Keratinocyte (primary cell): Measurements from ENCODE around the gene ACSF3. TPM values are rescaled to one million over a fixed set of nuclear protein-coding genes. Genes with fewer than 3 reads are reported as not detected.

Source experiments
- DNase-seq: peaks from one replicate; pipeline ENCODE4 v3.0.0-alpha.2; 2011; ENCODE audit warnings: low read depth, missing footprints, low spot score
- FAIRE-seq: peaks from 2 replicates; lab custom pipeline; 2011; peaks lifted over from hg19 to GRCh38; lab: Jason Lieb, UNC
- H2AFZ ChIP-seq: 2 replicates; pipeline ENCODE4 v1.6.0; 2012; ENCODE audit warnings: low read length, control low read depth, inconsistent platforms; ENCODE audit not compliant: control insufficient read depth
- H3K27ac ChIP-seq: 2 replicates; pipeline ENCODE4 v1.5.1; 2011; ENCODE audit warnings: low read length; ENCODE audit not compliant: control insufficient read depth, insufficient read depth
- H3K27me3 ChIP-seq: 3 replicates; pipeline ENCODE4 v1.6.0; 2011; ENCODE audit warnings: low read length; ENCODE audit not compliant: control insufficient read depth, insufficient read depth; ENCODE audit errors: extremely low read depth
- H3K36me3 ChIP-seq, 2 experiments: 2 replicates in 1 of 2; 3 replicates in 1 of 2; pipeline ENCODE4 v1.5.1; 2011; ENCODE audit warnings: low read length in 2 of 2, mild to moderate bottlenecking in 1 of 2; ENCODE audit not compliant: control insufficient read depth in 2 of 2, insufficient read depth in 2 of 2; ENCODE audit errors: extremely low read depth in 1 of 2
- H3K4me1 ChIP-seq: 3 replicates; pipeline ENCODE4 v1.5.1; 2011; ENCODE audit warnings: low read length; ENCODE audit not compliant: control insufficient read depth, insufficient read depth; ENCODE audit errors: extremely low read depth
- H3K4me2 ChIP-seq: 3 replicates; pipeline ENCODE4 v1.6.0; 2011; ENCODE audit warnings: low read depth, low read length; ENCODE audit not compliant: control insufficient read depth, insufficient read depth; ENCODE audit errors: extremely low read depth
- H3K4me3 ChIP-seq, 3 experiments: fragments of 200-600 bp in 1 of 3; sonication (generic) in 1 of 3; 2 replicates in 2 of 3; 3 replicates in 1 of 3; pipeline ENCODE4 v1.5.1; 2011 to 2016; ENCODE audit warnings: low read length in 3 of 3, mild to moderate bottlenecking in 3 of 3, control low read depth in 2 of 3, inconsistent platforms in 1 of 3, low read depth in 1 of 3, mixed read lengths in 1 of 3, mixed run types in 1 of 3, moderate library complexity in 1 of 3; ENCODE audit not compliant: control insufficient read depth in 2 of 3, insufficient read depth in 2 of 3; ENCODE audit errors: extremely low read depth in 1 of 3
- H3K79me2 ChIP-seq: 2 replicates; pipeline ENCODE4 v1.6.0; 2012; ENCODE audit warnings: low read length; ENCODE audit not compliant: control insufficient read depth, insufficient read depth
- H3K9ac ChIP-seq: 3 replicates; pipeline ENCODE4 v1.6.0; 2011; ENCODE audit warnings: low read length; ENCODE audit not compliant: control insufficient read depth, insufficient read depth; ENCODE audit errors: extremely low read depth
- H3K9me1 ChIP-seq: 3 replicates; pipeline ENCODE4 v1.6.0; 2011; ENCODE audit warnings: low read length; ENCODE audit not compliant: control insufficient read depth, insufficient read depth; ENCODE audit errors: extremely low read depth
- H3K9me3 ChIP-seq: 2 replicates; pipeline ENCODE4 v1.5.1; 2012; ENCODE audit warnings: low read depth, low read length; ENCODE audit not compliant: control insufficient read depth
- H4K20me1 ChIP-seq: 3 replicates; pipeline ENCODE4 v1.6.0; 2011; ENCODE audit warnings: low read length; ENCODE audit not compliant: control insufficient read depth, insufficient read depth; ENCODE audit errors: extremely low read depth
- EZH2 ChIP-seq: IDR thresholded peaks from one replicate; pipeline ENCODE4 v1.6.1; 2012; ENCODE audit warnings: inconsistent platforms, mild to moderate bottlenecking, low read length, moderate library complexity
- dilution Hi-C: fragments of 300-500 bp; cut with MboI; formaldehyde crosslinking; loops from one replicate; pipeline ENCODE4 v1.7.0; 2020; ENCODE audit warnings: low sequenced_read_pairs; ENCODE audit not compliant: extremely low pct_ligation_motif_present
- polyA plus RNA-seq, 5 experiments: library from polyadenylated mRNA; depleted of rRNA in 3 of 5; stranded (reverse) in 3 of 5; stranded (forward) in 1 of 5; unstranded in 1 of 5; fragments of >200 nt; gene quantifications; 1 replicate in 1 of 5; 2 replicates in 3 of 5; 3 replicates in 1 of 5; pipeline versions ENCODE4 v1.2.1 to v1.2.3, GENCODE V29; 2011 to 2012; ENCODE audit warnings: missing spikeins in 2 of 5, low read depth in 1 of 5, low replicate concordance in 1 of 5
- TF ChIP-seq, protein P1 (sequence below), 3 experiments: IDR thresholded peaks in 1 of 3; conservative IDR thresholded peaks in 1 of 3; optimal IDR thresholded peaks in 1 of 3; 2 replicates in 2 of 3; 3 replicates in 1 of 3; pipeline versions ENCODE3 to v1.5.1; 2011; ENCODE audit warnings: low read length in 3 of 3, mild to moderate bottlenecking in 3 of 3, moderate library complexity in 2 of 3, control low read depth in 1 of 3, inconsistent platforms in 1 of 3; ENCODE audit not compliant: insufficient read depth in 2 of 3; ENCODE audit errors: extremely low read depth in 1 of 3

The ACSF3 gene
- polyA plus RNA-seq, 1 donor (not counting 4 experiments of a cell fraction or from before 2014, with no cell fraction given) = 13.4 TPM

DNA sequence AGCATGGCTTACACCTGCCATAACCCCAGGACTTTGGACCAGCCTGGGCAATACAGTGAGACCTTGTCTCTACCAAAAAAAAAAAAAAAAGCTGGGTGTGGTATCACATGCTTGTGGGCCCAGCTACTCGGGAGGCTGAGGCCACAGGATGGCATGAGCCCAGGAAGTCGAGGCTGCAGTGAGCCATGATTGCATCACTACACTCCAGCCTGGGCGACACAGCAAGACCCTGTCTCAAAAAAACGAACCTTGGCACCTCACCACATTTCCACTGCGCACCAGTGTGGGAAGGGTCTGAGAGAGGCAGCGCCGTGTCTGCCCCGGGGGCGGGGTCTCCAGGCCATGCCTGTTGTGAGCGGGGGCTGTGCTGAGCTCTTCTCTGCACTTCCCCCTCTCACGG, 6.3 kb downstream of the ACSF3 start:
- H3K4me2 ChIP-seq = no peak overlapping the region
- H3K27me3 ChIP-seq = no peaks in the 10 kb centered on the region
- H3K4me1 ChIP-seq = peaks cover 4% of the 10 kb centered on the region
- H3K4me3 ChIP-seq = no peak overlapping the region
- H3K9me3 ChIP-seq = no peaks in the 10 kb centered on the region
- no peaks in the 10 kb centered on the region for H3K9me1 ChIP-seq
- no peak for TF ChIP-seq EZH2
- DNase-seq (no peak), FAIRE-seq (no peak)
- no peak overlapping the region for H3K27ac ChIP-seq
- no peaks in the 10 kb centered on the region for H4K20me1 ChIP-seq
- dilution Hi-C loops = no loop called here
- H3K9ac ChIP-seq = no peak overlapping the region
- H3K36me3 ChIP-seq = peaks cover 11 to 23% of the 10 kb centered on the region in 2 experiments
- H2AFZ ChIP-seq = no peak overlapping the region
- peaks cover 40% of the 10 kb centered on the region for H3K79me2 ChIP-seq

DNA sequence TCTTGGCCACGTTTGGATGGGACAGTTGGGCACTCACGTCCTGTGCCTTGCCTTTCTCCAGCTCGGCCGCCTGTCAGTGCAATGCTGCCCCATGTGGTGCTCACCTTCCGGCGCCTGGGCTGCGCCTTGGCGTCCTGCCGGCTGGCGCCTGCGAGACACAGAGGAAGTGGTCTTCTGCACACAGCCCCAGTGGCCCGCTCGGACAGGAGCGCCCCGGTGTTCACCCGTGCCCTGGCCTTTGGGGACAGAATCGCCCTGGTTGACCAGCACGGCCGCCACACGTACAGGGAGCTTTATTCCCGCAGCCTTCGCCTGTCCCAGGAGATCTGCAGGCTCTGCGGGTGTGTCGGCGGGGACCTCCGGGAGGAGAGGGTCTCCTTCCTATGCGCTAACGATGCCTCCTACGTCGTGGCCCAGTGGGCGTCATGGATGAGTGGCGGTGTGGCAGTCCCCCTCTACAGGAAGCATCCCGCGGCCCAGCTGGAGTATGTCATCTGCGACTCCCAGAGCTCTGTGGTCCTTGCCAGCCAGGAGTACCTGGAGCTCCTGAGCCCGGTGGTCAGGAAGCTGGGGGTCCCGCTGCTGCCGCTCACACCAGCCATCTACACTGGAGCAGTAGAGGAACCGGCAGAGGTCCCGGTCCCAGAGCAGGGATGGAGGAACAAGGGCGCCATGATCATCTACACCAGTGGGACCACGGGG, 7.1 kb downstream of the ACSF3 start:
- Histone ChIP-seq H3K4me2 (no peak overlapping the region), H3K9ac (no peak overlapping the region), H4K20me1 (no peaks in the 10 kb centered on the region), H3K9me1 (no peaks in the 10 kb centered on the region), H3K9me3 (no peaks in the 10 kb centered on the region), H2AFZ (no peak overlapping the region), H3K27ac (no peak overlapping the region), H3K36me3 (peaks cover 19 to 29% of the 10 kb centered on the region in 2 experiments), H3K27me3 (no peaks in the 10 kb centered on the region), H3K4me1 (no peaks in the 10 kb centered on the region), H3K4me3 (no peak overlapping the region), H3K79me2 (peaks cover 32% of the 10 kb centered on the region)
- DNase-seq (no peak), FAIRE-seq (no peak)
- dilution Hi-C loops = no loop called here
- TF ChIP-seq, protein P1, sequence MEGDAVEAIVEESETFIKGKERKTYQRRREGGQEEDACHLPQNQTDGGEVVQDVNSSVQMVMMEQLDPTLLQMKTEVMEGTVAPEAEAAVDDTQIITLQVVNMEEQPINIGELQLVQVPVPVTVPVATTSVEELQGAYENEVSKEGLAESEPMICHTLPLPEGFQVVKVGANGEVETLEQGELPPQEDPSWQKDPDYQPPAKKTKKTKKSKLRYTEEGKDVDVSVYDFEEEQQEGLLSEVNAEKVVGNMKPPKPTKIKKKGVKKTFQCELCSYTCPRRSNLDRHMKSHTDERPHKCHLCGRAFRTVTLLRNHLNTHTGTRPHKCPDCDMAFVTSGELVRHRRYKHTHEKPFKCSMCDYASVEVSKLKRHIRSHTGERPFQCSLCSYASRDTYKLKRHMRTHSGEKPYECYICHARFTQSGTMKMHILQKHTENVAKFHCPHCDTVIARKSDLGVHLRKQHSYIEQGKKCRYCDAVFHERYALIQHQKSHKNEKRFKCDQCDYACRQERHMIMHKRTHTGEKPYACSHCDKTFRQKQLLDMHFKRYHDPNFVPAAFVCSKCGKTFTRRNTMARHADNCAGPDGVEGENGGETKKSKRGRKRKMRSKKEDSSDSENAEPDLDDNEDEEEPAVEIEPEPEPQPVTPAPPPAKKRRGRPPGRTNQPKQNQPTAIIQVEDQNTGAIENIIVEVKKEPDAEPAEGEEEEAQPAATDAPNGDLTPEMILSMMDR (optimal IDR thresholded peaks at IDR 0.05 in 1 of 3, IDR thresholded peaks at IDR 0.05 in 1 of 3, conservative IDR thresholded peaks at IDR 0.05 in 1 of 3; ENCODE audit: extremely low read depth in 1 of 3, insufficient read depth in 2 of 3, low read length in 3 of 3) = no peak
- TF ChIP-seq EZH2 = no peak
